Measurements from ENCODE around the gene NCAM2.
"Not testable (repeated sequence)": the region's sequence is repeated elsewhere in the genome, so short reads cannot be mapped to it uniquely, and the experiment has no call there.

NCAM2 gene

DNA sequence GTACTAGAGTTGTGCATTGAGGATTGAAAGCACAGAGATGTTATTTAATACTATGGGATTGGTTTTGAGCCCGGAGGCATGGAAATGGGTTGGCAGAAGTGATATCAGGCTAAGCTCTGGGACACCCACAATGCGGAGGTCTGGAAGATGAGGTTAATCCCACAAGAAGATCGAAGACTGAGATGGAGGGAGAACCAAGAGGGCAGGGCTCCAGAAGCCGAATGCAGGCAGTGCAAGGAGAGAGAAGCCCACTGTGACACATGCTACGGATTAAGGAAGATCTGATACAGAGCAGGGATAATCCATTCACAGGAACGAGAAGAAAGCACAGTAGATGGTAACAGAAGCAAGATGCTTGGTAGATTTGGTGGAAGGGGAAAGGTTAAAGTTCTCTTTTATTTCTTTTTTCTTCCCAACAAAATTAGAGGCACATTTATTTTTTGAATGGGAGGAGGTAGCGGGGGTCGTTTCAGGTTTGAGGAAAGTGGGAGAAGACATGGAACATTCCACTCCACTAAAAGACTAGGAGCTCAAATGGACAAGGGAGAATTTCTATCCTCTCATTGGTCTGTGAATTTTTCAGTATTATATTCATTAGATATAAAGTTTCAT, 113.2 kb downstream of the NCAM2 start:
- no peak for DNase-seq

DNA sequence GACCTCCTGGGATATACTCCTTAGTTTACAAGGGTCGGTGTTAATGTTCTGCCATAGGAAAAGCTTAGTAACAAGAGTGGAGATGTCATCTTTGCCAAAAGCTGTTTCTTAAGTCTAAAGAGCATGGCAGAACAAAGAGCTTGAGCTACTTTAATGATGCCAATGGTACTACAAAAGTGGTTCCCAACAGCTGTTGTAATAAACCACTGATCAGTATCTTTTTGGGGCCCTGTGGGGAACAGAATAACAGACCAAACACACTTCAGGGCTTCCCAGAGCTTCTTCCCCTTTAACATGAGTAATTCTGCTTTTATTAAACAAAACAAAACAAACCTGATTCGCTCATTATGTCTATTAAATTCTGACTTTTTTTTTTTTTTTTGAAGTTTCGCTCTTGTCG, 116.3 kb downstream of the NCAM2 start:
- DNase-seq, result no peak

DNA sequence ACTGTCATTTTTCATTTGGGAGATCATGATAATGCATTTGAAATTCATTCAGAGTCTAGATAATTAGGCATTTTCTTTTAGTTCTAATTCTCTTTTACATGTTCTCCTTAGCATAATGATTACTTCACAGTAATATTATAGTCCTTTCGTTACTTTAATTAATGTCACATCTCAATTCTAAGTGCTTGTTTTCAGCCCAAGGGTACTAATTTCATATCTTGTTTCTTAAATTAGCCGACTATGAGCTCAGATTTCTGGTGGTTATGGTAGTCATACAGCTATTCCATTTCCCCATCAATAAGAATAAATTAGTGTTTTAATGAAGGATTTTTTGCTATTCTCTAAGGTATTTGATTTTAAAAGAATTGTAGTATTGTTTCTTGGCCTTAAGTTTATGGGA, 120.9 kb downstream of the NCAM2 start:
- DNase-seq, result no peak

DNA sequence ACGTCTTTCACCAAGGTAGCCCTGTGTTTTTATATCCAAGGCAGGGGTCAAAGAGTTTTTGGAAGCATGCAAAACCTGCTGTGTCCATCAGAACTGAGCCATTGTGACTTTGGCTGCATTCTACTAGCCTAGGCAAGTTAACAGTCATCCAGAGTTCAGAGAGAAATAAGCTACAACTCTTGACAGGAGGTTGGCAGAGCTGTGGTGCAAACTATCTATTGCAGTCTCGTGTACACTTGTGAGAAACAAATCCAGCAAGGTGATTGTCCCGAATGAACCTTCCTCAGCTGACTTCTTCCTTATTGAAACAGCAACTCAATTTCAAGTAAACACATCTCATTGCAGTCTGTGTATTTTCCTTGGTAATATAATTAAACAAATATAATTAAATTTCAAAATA, 124.5 kb downstream of the NCAM2 start:
- DNase-seq, result no peak

DNA sequence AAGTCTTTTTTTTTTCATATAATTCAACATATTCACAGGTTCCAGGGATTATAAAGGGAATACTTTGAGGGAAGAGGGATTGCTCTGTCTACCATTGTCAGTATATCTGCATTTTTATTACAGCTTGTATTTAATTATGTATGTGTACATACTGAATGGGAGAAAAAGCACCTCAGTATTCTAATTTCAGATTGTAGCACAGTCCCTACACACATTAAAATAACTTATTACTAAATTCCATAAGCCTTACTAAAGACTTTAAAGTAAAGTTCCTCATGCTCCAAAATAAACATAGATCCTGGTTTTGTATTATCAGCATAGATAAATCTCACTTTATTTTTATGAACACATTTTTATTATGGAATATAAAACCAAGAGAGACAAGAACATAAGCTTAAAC, 134.2 kb downstream of the NCAM2 start:
- DNase-seq, result no peak

DNA sequence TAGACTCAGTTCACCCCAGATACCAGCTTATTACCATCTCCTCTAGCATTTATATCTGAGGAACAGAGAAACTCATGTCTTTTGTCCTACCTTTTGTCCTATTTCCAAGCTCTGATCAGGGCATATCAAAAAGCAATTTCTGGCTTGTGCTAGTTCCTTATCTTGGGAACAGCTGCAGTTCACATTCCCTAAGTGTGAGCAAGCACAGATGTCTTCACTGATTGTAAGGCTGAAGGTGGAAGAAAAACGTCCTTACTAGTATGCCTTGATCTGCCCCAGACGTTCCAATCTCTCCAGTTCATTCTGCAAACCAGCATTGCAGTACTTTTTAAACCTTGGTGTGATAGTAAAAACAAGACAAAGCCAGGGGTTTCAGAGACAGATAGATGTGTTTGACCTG, 139.8 kb downstream of the NCAM2 start:
- no peak for DNase-seq

DNA sequence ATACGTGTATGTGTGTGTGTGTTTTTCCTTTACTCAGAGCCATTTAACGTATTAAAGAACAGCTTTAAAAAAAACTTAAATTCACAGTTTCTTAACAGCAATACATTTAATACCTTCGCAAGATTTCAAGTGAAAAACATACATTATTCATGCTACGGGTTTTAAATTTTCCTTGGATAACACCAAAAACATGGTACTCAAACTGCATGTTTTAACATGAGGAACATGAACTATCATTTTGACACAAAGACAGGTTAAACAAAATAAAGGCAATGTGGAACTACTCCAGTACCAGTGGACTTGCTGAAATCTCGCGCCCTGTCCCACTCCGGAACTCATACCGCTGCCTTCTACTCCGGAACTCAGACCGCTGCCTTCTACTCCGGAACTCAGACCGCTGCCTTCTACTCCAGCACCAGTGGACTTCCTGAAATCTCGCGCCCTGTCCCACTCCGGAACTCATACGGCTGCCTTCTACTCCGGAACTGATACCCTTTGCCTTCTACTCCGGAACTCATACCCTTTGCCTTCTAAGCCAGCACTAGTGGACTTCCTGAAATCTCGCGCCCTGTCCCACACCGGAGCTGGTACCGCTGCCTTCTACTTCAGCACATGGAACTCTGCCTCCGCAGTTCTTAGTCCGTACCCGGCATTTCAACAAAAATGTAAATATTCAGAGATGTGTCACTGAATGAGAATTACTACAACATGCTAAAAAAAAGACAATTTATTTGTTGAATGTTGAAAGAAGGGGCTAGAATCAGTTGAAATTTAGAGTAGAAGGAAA, 148.6 kb downstream of the NCAM2 start:
- no peak for DNase-seq

DNA sequence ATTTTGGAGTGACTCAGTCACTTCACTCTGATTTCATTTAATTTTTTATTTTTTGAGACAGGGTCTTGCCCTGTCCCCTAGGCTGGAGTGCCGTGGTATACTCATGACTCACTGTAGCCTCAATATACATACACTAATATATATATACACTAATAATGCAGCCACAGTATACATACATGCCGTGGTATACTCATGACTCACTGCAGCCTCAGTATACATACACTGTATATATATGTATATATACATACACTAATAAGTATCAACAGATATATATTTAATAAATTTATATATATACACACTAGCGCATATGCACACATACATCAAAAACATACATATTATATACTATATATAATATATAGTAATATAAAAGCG, 149.2 kb downstream of the NCAM2 start:
- no peak for DNase-seq

DNA sequence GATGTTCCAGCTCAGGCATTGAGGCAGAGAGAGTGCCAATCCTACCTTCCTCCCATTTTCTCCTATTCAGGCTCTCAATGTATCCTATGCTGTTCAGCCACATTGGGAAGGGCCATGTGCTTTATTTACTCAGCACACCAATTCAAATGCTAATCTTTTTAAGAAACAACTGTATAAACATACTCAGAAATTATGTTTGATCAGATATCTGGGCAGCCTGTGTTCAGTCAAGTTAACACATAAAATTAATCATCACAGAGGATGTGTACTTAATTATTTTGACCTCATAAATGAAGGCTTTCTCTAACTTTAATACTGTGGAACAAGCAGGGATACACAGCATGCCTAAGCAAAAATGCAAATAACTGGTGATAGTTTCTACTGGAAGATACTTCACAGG, 149.8 kb downstream of the NCAM2 start:
- no peak for DNase-seq

DNA sequence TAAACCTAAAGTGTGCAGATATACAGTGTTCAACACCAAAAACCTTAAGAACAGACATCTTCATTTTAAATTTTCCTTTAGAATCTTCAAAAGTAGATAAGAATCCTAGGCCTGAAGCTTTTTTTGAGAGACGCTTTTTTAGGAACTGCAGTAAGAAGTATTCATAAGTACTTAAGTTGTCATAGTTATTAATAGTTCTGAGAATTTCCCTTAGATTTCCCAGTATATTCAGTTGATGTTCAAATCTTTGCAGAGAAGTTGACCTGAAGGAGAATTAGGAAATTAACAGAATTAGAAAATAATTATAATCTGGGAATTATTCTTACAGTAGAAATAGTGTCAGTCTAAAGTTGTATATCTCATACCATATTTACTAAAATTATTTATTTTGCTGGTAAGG, 150.3 kb downstream of the NCAM2 start:
- no peak for DNase-seq

DNA sequence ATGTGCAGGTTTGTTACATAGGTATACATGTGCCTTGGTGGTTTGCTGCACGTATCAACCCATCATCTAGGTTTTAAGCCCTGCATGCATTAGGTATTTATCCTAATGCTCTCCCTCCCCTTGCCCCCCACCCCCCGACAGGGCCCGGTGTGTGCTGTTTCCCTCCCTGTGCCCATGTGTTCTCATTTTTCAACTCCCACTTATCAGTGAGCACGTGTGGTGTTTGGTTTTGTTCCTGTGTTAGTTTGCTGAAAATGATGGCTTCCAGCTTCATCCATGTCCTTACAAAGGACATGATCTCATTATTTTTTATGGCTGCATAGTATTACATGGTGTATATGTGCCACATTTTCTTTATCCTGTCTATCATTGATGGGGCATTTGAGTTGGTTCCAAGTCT, 151.2 kb downstream of the NCAM2 start:
- not testable (repeated sequence) for DNase-seq

DNA sequence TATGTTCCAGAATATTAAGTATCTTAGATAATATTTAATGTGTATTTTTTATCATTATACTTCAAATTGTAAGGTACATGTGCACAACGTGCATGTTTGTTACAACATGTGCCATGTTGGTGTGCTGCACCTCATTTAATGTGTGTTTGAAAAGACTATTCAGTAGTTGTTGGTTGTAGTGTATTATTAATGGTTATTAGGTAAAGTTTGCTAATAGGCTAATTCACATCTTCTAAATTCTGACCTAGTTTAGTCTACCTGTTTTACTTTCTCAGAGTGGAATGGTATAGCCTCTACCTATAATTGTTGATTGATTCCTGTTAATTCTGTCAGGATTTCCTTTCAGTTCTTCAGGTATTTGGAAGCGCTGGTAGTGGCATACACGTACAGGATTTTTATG, 153.0 kb downstream of the NCAM2 start:
- DNase-seq, result no peak

DNA sequence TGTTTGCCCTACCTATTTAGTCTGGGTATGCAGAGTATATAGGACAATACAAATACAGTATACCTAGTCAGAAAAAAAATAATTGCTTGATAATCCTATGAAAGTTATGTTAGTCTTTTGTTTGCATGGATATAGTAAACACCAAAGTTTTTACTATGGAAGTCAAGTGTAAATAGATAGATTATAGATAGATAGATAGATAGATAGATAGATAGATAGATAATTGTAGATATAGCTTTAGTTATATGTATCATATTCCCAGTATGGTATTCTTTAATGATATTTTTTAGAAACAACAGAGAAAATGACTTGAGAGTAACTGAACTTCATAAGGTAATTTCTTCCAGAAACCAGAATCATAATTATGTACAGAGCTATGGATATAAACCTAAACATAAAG, 158.2 kb downstream of the NCAM2 start:
- DNase-seq, result no peak

DNA sequence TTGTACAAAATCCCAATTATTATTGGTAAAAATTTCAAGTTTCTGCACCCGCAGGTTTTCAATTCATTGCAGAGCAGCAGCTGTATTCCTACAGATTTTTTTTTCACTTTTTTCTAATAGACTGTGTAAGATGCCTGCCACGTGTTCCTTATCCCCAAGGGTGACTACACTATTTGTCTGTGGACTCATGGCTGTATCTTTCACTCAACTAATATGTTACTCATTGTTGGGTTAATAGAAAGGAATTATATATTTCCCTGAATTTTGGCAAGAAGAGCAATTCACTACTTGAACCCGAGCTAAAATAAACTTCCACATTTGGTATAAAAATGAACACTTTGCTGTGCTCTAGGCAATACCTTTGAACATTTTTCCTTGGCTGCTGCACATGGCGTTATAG, 158.7 kb downstream of the NCAM2 start:
- DNase-seq, result no peak

DNA sequence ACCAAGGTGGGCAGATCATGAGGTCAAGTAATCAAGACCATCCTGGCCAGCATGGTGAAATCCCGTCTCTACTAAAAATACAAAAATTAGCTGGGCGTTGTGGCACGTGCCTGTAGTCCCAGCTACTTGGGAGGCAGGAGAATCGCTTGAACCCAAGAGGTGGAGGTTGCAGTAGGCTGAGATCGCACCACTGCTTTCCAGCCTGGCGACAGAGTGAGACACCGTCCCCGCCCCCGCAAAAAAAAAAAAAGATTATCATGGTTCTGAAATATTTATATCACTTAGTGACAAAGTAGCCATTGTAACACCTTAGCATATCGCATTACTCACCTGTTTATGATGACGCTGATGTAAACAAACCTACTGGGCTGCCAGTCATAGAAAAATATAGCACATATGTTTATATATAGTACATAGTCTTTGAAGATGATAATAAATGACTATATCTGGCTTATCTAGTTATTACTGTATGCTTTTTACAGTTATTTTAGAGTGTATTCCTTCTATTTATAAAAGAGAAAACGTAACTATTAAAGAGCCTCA, 160.2 kb downstream of the NCAM2 start:
- DNase-seq, result no peak

DNA sequence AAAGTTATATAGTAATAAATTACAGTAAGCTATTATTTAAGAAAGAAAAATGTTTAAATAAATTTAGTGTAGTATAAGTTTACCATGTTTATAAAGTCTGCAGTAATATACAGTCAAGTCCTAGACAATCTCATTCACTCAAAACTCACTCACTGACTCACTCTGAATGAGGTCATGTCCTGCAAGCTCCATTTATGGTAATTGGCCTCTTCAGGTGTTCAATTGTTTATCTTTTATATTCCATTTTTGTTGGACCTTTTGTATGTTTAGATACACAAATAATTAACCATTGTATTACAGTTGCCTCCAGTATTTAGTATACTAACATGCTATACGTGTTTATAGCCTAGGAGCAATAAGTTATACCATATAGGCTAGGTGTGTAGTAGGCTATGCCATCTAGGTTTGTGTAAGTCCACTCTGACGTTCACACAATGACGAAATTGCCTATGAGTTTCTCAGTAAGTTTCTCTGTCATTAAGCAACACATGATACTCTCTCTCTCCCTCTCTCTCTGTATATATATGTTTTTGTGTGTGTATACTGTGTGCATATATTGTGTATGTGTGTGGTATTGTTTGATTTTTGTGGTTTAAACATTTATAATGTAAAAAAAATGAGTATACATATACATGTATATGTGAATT, 161.2 kb downstream of the NCAM2 start:
- DNase-seq, result no peak

DNA sequence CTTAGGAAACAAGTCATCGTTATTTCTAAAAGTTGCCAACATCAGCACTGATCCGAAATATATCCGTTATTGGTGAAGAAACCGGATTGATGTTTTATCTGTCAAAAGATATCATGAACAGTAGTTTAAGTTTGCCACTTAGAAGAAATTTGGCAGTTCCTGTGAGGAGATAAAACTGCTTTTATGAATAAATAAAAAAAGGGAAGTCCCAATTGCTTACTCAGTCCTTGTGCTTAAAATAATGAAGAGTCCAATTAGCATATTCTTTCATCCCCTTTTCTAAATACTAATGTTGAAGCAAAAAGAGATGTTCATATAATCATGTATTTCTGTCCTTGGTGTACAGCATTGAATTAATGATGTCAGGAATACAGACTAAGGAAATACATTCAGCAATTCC, 164.6 kb downstream of the NCAM2 start:
- DNase-seq, result no peak

DNA sequence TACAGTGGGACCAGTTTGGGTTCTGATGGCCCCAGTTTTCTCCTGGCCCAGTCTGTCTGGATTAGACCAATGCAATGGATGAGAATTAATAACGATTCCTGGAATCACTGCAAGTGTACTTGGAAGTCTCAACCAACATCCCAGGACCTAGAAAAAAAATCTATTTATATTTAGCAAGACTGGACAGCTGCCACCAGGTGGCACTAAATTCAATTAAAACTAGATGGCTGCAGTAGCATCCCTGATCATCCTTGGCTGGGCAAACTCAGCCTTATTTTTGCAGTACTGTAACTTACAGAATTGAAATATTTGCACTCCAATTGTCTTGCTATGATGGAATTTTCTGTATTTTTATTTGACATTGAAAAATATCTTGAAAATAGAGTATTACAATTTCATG, 165.7 kb downstream of the NCAM2 start:
- peak; percentile 4 for DNase-seq

DNA sequence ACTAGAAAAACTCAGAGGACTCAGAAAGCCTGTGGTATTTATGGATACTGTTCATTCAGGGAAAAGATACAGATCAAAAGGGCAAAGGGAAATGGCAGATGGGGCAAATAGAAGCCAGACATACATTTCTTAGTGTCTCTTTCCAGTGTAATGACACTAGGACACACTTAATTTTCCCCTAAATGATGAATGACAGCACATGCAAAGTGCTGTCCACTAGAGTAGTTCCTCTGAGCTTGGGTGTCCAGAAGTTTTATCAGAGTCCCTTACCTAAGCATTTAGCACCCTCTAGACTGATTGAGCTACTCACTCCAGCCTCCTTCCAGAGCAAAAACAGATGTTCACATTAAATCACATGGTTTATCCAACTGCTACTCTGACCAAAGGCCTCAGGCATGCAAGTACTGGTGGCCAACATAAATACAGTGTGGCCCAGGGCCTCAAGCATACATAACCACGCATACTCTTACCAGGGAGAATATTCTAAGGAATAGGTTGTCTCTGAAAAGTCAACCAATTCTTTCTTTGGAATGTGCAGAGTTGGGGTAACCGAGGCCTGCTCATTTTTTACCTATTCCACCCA, 166.9 kb downstream of the NCAM2 start:
- DNase-seq, result no peak

DNA sequence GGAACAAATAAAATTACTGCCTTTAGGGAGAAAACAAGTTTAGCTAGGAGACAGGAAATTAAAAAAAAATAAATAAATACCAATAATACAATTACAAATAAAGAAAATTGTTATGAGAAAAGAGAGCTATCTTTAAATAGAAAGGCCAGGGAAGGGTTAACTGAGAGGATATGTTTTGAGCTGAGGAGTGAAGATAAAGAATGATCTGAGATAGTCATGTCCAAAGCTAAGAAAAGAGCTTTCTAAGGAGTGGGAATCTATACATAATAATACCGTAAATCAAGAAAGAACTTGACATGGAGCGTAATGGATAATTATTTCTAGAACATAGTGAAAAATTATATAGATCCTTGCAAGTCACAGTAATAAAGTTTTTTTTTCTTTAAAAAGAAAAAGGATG, 176.5 kb downstream of the NCAM2 start:
- no peak for DNase-seq

DNA sequence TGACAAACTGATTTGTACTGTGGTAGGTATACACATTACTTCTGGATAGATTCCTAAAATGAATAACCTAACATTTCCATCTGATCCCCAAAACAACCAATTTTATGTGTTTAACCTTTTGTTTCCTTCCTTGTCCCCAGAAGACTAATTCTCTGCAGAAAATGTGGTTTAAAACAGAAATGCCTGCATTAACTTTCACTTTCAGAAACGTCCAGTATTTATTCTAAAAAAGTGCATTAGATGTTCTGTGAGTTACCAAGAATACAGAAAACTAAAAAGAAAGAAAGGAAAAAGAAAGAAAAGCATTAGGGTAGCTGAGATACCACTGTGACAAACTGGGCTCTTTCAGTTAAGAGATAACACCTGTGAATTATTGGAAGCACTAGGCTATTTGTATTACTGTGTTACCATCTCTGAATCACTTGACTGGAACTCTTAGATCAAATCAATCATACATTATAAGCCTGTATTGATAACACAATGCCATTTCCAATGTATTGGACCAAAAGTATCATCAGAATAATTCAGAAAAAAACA, 177.7 kb downstream of the NCAM2 start:
- DNase-seq, result no peak

DNA sequence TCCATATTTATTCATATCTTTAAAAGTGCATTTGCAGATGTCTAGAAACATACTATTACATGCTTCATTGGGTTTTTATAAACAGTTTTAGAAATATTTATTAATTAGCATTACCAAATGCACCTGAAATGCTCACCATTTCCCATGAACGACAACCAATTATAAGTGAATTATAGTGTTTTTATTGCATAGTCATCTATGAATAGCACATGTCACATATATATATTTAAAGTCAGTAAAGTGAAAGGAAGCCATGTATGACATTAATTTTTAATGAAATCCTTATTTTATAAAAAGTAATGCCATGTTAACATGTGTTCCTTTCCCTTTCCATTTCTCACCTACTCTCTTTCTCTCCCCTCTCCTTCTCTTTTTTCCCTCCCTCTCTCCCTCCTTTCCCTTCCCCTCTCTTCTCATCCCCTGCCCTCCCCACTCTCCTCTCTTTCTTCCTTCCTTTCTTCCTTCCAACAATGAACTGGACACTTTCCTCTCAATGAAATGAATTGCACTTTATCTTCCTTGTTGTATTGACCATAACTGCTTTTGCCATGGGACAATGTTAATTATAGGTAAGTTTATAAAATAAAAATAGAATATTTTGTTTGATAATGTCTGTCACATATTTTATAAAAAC, 179.3 kb downstream of the NCAM2 start:
- DNase-seq, result no peak
